Lung (tissue), 16 donors: ENCODE data around the gene WASHC3. TPM values are rescaled to one million over a fixed set of nuclear protein-coding genes. Genes with fewer than 3 reads are reported as not detected.

ENCODE experiments used
- ATAC-seq: fragments of 200-7000 bp; cut with Tn5 transposase; one replicate; pipeline ENCODE4 v1.9.1; 2020; ENCODE audit warnings: moderate number of reproducible peaks; ENCODE audit not compliant: insufficient read depth, low FRiP score
- DNase-seq, 3 donors: peaks; one replicate each; pipeline ENCODE4 v3.0.0-alpha.2; 2013 to 2017
- H3K27ac ChIP-seq, 2 donors: one replicate each; pipeline ENCODE4 v1.5.1; 2013; ENCODE audit warnings: mild to moderate bottlenecking in 2 of 2, moderate library complexity in 2 of 2, control low read depth in 1 of 2, inconsistent platforms in 1 of 2, low read depth in 1 of 2, low read length in 1 of 2
- H3K27me3 ChIP-seq, 3 donors: one replicate each; pipeline ENCODE4 v1.5.1; 2013; ENCODE audit warnings: low read length in 2 of 3; ENCODE audit not compliant: control insufficient read depth in 3 of 3, insufficient read depth in 3 of 3
- H3K36me3 ChIP-seq, 4 donors: one replicate each; pipeline ENCODE4 v1.5.1; 2013; ENCODE audit warnings: low read length in 4 of 4, mild to moderate bottlenecking in 1 of 4, moderate library complexity in 1 of 4; ENCODE audit not compliant: control insufficient read depth in 4 of 4, insufficient read depth in 4 of 4
- H3K4me1 ChIP-seq, 5 donors: one replicate each; pipeline ENCODE4 v1.5.1; 2013; ENCODE audit warnings: low read length in 5 of 5, mild to moderate bottlenecking in 2 of 5, moderate library complexity in 1 of 5; ENCODE audit not compliant: control insufficient read depth in 5 of 5, insufficient read depth in 5 of 5
- H3K4me3 ChIP-seq: one replicate; pipeline ENCODE4 v1.5.1; 2013; ENCODE audit warnings: mild to moderate bottlenecking, control low read depth, moderate library complexity
- H3K9ac ChIP-seq, 2 donors: one replicate each; pipeline ENCODE4 v1.5.1; 2013; ENCODE audit warnings: low read length in 2 of 2, control low read depth in 1 of 2; ENCODE audit not compliant: insufficient read depth in 1 of 2
- H3K9me3 ChIP-seq, 4 donors: one replicate each; pipeline ENCODE4 v1.5.1; 2013; ENCODE audit warnings: low read length in 3 of 4, mild to moderate bottlenecking in 1 of 4, moderate library complexity in 1 of 4; ENCODE audit not compliant: control insufficient read depth in 4 of 4, insufficient read depth in 3 of 4
- CTCF ChIP-seq: IDR thresholded peaks from 2 replicates; pipeline ENCODE4 v1.5.1; 2012; ENCODE audit warnings: mild to moderate bottlenecking; ENCODE audit errors: control extremely low read depth, extremely low read depth
- WGBS, 2 donors: extraction: QIAGEN DNeasy Blood & Tissue Kit; methylation state at CpG; one replicate each; pipeline ENCODE4 v1.1.7; 2013; 5-methylcytosine and 5-hydroxymethylcytosine counted together
- long read RNA-seq, 5 donors: transcript quantifications; one replicate each; lab custom pipeline, GENCODE V29; 2026
- polyA plus RNA-seq, 2 donors: library from polyadenylated mRNA; stranded (reverse); fragments of 200-250 nt; gene quantifications; one replicate each; pipeline ENCODE4 v1.2.1, GENCODE V29; 2013
- total RNA-seq, 2 donors: library from RNA; depleted of rRNA in 1 of 2; stranded (reverse); fragments of >200 nt in 1 of 2; gene quantifications; one replicate each; pipeline ENCODE4 v1.2.1, GENCODE V29; 2014 to 2021
- donor health status: control.
- donor health status: control.
- donor health status: Bipolar disorder and iron deficiency.
- donor health status: healthy.
- donor health status: DM: yes; HTN: yes; CAD: no.

WASHC3 gene, protein sequence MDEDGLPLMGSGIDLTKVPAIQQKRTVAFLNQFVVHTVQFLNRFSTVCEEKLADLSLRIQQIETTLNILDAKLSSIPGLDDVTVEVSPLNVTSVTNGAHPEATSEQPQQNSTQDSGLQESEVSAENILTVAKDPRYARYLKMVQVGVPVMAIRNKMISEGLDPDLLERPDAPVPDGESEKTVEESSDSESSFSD
- total RNA-seq (10 to 100 TPM; 28.0 to 53.3 TPM), polyA plus RNA-seq (10 to 100 TPM; 37.4 to 52.9 TPM)
- long read RNA-seq, donor 1, transcript WASHC3-201 (7 exons, 916 nt): major isoform, 8 of 13 reads
- long read RNA-seq, donor 1, partial matches to known transcripts: 0 of 13 reads
- long read RNA-seq, donor 1, other reads (novel, unspliced or antisense): 0 of 13 reads
- long read RNA-seq, donor 2, partial matches to known transcripts: 0 of 6 reads
- long read RNA-seq, donor 2, other reads (novel, unspliced or antisense): 0 of 6 reads
- long read RNA-seq, donor 3, transcript WASHC3-201 (7 exons, 916 nt): major isoform, 6 of 7 reads
- long read RNA-seq, donor 3, partial matches to known transcripts: 0 of 7 reads
- long read RNA-seq, donor 3, other reads (novel, unspliced or antisense): 0 of 7 reads
- long read RNA-seq, donor 4, transcript WASHC3-201 (7 exons, 916 nt): major isoform, 6 of 9 reads
- long read RNA-seq, donor 4, partial matches to known transcripts: 0 of 9 reads
- long read RNA-seq, donor 4, other reads (novel, unspliced or antisense): 0 of 9 reads
- long read RNA-seq, donor 5, transcript WASHC3-201 (7 exons, 916 nt): major isoform, 9 of 14 reads
- long read RNA-seq, donor 5, partial matches to known transcripts: 0 of 14 reads
- long read RNA-seq, donor 5, other reads (novel, unspliced or antisense): 0 of 14 reads

DNA sequence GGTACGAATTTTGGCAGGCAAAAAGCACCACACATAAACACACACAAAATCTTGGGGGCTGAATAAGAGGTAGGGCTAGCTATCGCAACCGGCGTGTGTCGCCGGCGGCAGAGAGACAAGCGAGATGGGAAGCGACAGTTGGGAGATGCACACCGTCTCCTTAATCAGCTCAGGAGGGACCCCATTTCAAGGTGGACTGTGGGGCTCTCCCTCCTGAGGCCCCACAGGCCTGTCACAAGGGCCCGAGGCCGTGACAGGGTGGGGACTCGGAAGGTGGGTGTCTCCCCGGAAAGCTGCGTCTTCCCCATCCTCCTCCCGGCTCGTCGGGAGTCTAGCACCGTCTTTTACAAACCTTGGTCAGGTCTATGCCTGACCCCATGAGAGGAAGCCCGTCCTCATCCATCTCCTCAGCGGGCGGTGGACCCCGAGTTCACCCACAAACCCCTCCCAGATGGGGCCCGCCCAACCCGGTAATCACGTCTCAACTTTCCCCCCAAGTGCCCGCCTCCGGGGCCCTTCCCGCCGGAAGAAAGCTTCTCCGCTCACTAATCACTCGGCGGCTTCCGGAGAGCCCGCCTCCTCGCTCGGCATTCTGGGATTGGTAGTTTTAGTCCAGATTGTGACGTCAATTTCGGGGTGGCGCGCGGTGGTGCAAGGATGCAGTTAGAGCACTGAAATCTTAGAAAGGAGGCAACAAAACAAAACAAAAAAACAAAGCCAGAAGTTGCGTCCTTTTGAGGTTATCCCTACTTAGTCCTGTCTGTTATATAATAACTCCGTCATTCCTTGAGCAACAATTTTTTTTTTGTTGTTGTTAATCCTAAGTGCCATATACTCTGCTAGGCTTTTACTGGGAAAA, at the start of gene WASHC3:
TSS of gene WASHC3 (minus strand) at position 432 of the 859 bp plus-strand sequence. CDS start at position 403, 29 bp downstream.
- DNase-seq (peak; percentile 97 to 98 (median 98)), ATAC-seq (peak; percentile 98)
- 2% methylated on average over 43 to 44 of the region's 44 CpGs for WGBS, 2 donors
- Histone ChIP-seq H3K4me1 (peaks cover 0 to 4% (median 0%) of the 10 kb centered on the region in 5 donors), H3K27ac (peak within 1 kb of the TSS; percentile 78 to 92), H3K9me3 (no peaks in the 10 kb centered on the region), H3K9ac (peak within 1 kb of the TSS; percentile 85 to 92), H3K4me3 (peak within 1 kb of the TSS; percentile 66), H3K36me3 (peaks cover 0 to 4% (median 0%) of the 10 kb centered on the region in 4 donors), H3K27me3 (no peaks in the 10 kb centered on the region)
- TF ChIP-seq CTCF: no peak

DNA sequence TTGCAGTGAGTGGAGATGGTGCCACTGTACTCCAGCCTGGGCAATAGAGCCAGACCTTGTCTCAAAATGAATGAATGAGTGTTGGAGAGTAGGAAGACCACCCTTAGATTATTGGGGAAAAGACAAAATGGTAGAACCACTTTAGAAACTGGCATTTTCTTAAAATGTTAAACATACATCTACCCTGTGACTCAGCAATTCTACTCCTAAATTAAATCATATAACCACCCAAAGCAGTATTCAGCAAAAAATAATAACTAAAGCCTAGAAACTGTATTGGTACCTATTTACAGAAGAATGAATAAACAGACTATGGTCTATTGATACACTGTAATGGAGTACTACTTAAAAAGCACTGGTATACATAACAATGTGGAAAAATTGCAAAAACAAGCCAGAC, 49.0 kb upstream of the WASHC3 start:
- Histone ChIP-seq H3K36me3 (peaks cover 6 to 29% (median 14%) of the 10 kb centered on the region in 4 donors), H3K27ac (no peak overlapping the region), H3K4me1 (no peaks in the 10 kb centered on the region), H3K9me3 (no peaks in the 10 kb centered on the region), H3K9ac (no peak overlapping the region), H3K4me3 (no peak overlapping the region), H3K27me3 (no peaks in the 10 kb centered on the region)
- ATAC-seq: no peak
- no peak for TF ChIP-seq CTCF
- no peak for DNase-seq

GRCh38 chr12:102107970-102108369, 46.2 kb upstream of the WASHC3 start:
- Histone ChIP-seq H3K4me3 (no peak overlapping the region), H3K27ac (no peak overlapping the region), H3K9me3 (peaks cover 0 to 1% (median 0%) of the 10 kb centered on the region in 4 donors), H3K27me3 (no peaks in the 10 kb centered on the region), H3K36me3 (peaks cover 6 to 29% (median 13%) of the 10 kb centered on the region in 4 donors), H3K9ac (no peak overlapping the region), H3K4me1 (no peaks in the 10 kb centered on the region)
- ATAC-seq (no peak), DNase-seq (no peak)
- TF ChIP-seq CTCF: no peak
- WGBS, 2 donors: 64 to 96% methylated on average over 1 of the region's 1 CpG
